HCT116 (cell line): Measurements from ENCODE around the gene GLRA2. TPM values are rescaled to one million over a fixed set of nuclear protein-coding genes. Genes with fewer than 3 reads are reported as not detected.
"Not testable (repeated sequence)": the region's sequence is repeated elsewhere in the genome, so short reads cannot be mapped to it uniquely, and the experiment has no call there.

ENCODE experiments used
- ATAC-seq: fragments of 200-7000 bp; cut with Tn5 transposase; 2 replicates; pipeline ENCODE4 v1.9.1; 2020; ENCODE audit warnings: mild to moderate bottlenecking, moderate library complexity
- BruUV-seq: library from RNA; stranded (reverse); fragments of 400-500 nt; replicated peaks from 2 replicates; lab custom pipeline; 2021; lab: Mats Ljungman, UMichigan
- CTCF ChIA-PET: fragments of 300-600 bp; sonication (Branson Sonifier 250); formaldehyde crosslinking; loops from one replicate; lab custom pipeline; 2021; ENCODE audit warnings: antibody characterized with exemption; lab: Charles Lee
- POLR2A ChIA-PET: fragments of 300-600, 350-600 bp; sonication (Branson Sonifier 250); formaldehyde crosslinking; loops from one replicate; lab custom pipeline; 2021; ENCODE audit warnings: antibody characterized with exemption; lab: Charles Lee
- RAD21 ChIA-PET, 2 experiments: fragments of 300-600 bp; sonication (Branson Sonifier 250); formaldehyde crosslinking; loops; one replicate each; lab custom pipeline; 2023; ENCODE audit warnings: low total read pairs in 2 of 2; ENCODE audit not compliant: uncharacterized antibody in 2 of 2, unreplicated experiment in 2 of 2, low non-redundant PET in 1 of 2; lab: Charles Lee
- DNase-seq: peaks from one replicate; pipeline ENCODE4 v3.0.0-alpha.2; 2010; ENCODE audit warnings: low read depth, low spot score
- H2AFZ ChIP-seq: fragments of 200-600 bp; shearing (Covaris generic), sonication (generic); 2 replicates; pipeline ENCODE4 v1.6.1; 2017; ENCODE audit warnings: low read depth, mixed run types, mixed read lengths, antibody characterized with exemption, low read length; ENCODE audit not compliant: poor library complexity, severe bottlenecking
- H3K27ac ChIP-seq: 2 replicates; pipeline ENCODE4 v1.5.1; 2012; ENCODE audit warnings: low read depth, low read length
- H3K27me3 ChIP-seq: fragments of 200-600 bp; sonication (generic); 2 replicates; pipeline ENCODE4 v1.6.1; 2016; ENCODE audit warnings: mixed run types, low read length, mixed read lengths; ENCODE audit not compliant: insufficient read depth
- H3K36me3 ChIP-seq, 2 experiments: fragments of 200-500 bp in 1 of 2; fragments of 200-600 bp in 1 of 2; sonication (Bioruptor generic) in 1 of 2; sonication (generic) in 1 of 2; 2 replicates each; pipeline versions ENCODE4 v1.5.1 to v1.6.1; 2014 to 2016; ENCODE audit warnings: low read length in 2 of 2, inconsistent platforms in 1 of 2, mixed read lengths in 1 of 2, mixed run types in 1 of 2; ENCODE audit not compliant: insufficient read depth in 2 of 2, control insufficient read depth in 1 of 2
- H3K4me1 ChIP-seq, 2 experiments: fragments of 200-600 bp in 1 of 2; sonication (generic) in 1 of 2; 2 replicates each; pipeline versions ENCODE4 v1.5.1 to v1.6.1; 2012 to 2017; ENCODE audit warnings: low read length in 2 of 2, inconsistent platforms in 1 of 2, mild to moderate bottlenecking in 1 of 2, mixed read lengths in 1 of 2, mixed run types in 1 of 2, moderate library complexity in 1 of 2; ENCODE audit not compliant: insufficient read depth in 2 of 2, control insufficient read depth in 1 of 2
- H3K4me2 ChIP-seq: fragments of 200-600 bp; sonication (generic); 2 replicates; pipeline ENCODE4 v1.6.1; 2017; ENCODE audit warnings: mixed run types, low read length, mixed read lengths
- H3K4me3 ChIP-seq, 2 experiments: fragments of 200-600 bp in 1 of 2; sonication (generic) in 1 of 2; replicated peaks in 1 of 2; 2 replicates each; pipeline ENCODE4 v1.5.1; 2011 to 2016; ENCODE audit warnings: low read length in 2 of 2, control low read depth in 1 of 2, low read depth in 1 of 2, mild to moderate bottlenecking in 1 of 2, mixed read lengths in 1 of 2, mixed run types in 1 of 2
- H3K79me2 ChIP-seq: fragments of 200-600 bp; sonication (generic); 2 replicates; pipeline ENCODE4 v1.6.1; 2017; ENCODE audit warnings: mild to moderate bottlenecking, mixed run types, low read length, moderate library complexity, mixed read lengths; ENCODE audit not compliant: insufficient read depth
- H3K9ac ChIP-seq: fragments of 200-600 bp; sonication (generic); 2 replicates; pipeline ENCODE4 v1.6.1; 2016; ENCODE audit warnings: low read length, mixed read lengths
- H3K9me2 ChIP-seq: fragments of 200-600 bp; sonication (generic), shearing (Covaris generic); 2 replicates; pipeline ENCODE4 v1.6.1; 2017; ENCODE audit warnings: mixed run types, mild to moderate bottlenecking, moderate library complexity; ENCODE audit not compliant: insufficient read depth
- H3K9me3 ChIP-seq, 2 experiments: fragments of 200-500 bp in 1 of 2; fragments of 200-600 bp in 1 of 2; sonication (Bioruptor generic) in 1 of 2; sonication (generic) in 1 of 2; 2 replicates each; pipeline ENCODE4 v1.6.1; 2014 to 2017; ENCODE audit warnings: low read length in 2 of 2, mixed read lengths in 2 of 2, inconsistent platforms in 1 of 2, low read depth in 1 of 2, mild to moderate bottlenecking in 1 of 2, mixed run types in 1 of 2, moderate library complexity in 1 of 2; ENCODE audit not compliant: control insufficient read depth in 1 of 2, insufficient read depth in 1 of 2
- H4K20me1 ChIP-seq: fragments of 200-600 bp; sonication (generic), shearing (Covaris generic); 2 replicates; pipeline ENCODE4 v1.6.1; 2017; ENCODE audit warnings: mixed run types, mild to moderate bottlenecking, moderate library complexity; ENCODE audit not compliant: insufficient read depth
- CBX3 ChIP-seq: IDR thresholded peaks from 2 replicates; pipeline ENCODE4 v1.6.1; 2012; ENCODE audit warnings: low read depth
- CEBPB ChIP-seq: IDR thresholded peaks from 2 replicates; pipeline ENCODE4 v1.6.1; 2012; ENCODE audit warnings: low read depth
- EGR1 ChIP-seq: IDR thresholded peaks from 2 replicates; pipeline ENCODE4 v1.6.1; 2012; ENCODE audit warnings: low read depth
- ELF1 ChIP-seq: IDR thresholded peaks from 2 replicates; pipeline ENCODE4 v1.6.1; 2012; ENCODE audit warnings: low read depth, borderline replicate concordance
- EZH2 ChIP-seq: fragments of 200-600 bp; sonication (generic); IDR thresholded peaks from 2 replicates; pipeline ENCODE4 v1.6.1; 2017; ENCODE audit warnings: antibody characterized with exemption, mixed run types
- EZH2phosphoT487 ChIP-seq: fragments of 200-600 bp; IDR thresholded peaks from 2 replicates; pipeline ENCODE4 v1.6.1; 2018; ENCODE audit warnings: antibody characterized with exemption, borderline replicate concordance
- FOSL1 ChIP-seq: IDR thresholded peaks from 2 replicates; pipeline ENCODE4 v1.6.1; 2012; ENCODE audit warnings: low read depth
- POLR2A ChIP-seq: IDR thresholded peaks from 2 replicates; pipeline ENCODE4 v1.7.0; 2011; ENCODE audit warnings: borderline replicate concordance; ENCODE audit not compliant: insufficient read depth, insufficient read length; ENCODE audit errors: extremely low read depth
- RAD21 ChIP-seq: IDR thresholded peaks from 2 replicates; pipeline ENCODE4 v1.6.1; 2012; ENCODE audit warnings: low read depth, mild to moderate bottlenecking
- SP1 ChIP-seq: IDR thresholded peaks from 2 replicates; pipeline ENCODE4 v1.6.1; 2012; ENCODE audit warnings: low read depth
- TCF7L2 ChIP-seq: IDR thresholded peaks from 2 replicates; pipeline ENCODE4 v1.7.0; 2011; ENCODE audit warnings: borderline replicate concordance, inconsistent platforms; ENCODE audit not compliant: insufficient read depth, insufficient read length; ENCODE audit errors: extremely low read depth
- ZFX ChIP-seq: fragments of 450-650 bp; IDR thresholded peaks from 2 replicates; pipeline ENCODE4 v1.6.1; 2017
- ZNF274 ChIP-seq: fragments of 200-500 bp; sonication (Bioruptor generic); IDR thresholded peaks from 2 replicates; pipeline ENCODE4 v1.6.1; 2014; ENCODE audit warnings: mild to moderate bottlenecking, low read depth, low read length, inconsistent platforms
- intact Hi-C: fragments of 100-400 bp; cut with micrococcal nuclease; formaldehyde crosslinking; loops from 2 replicates; pipeline ENCODE4 v1.10.0; 2022
- total RNA-seq: library from RNA; stranded (reverse); gene quantifications from one replicate; pipeline ENCODE4 v1.2.1, GENCODE V29; 2021; ENCODE audit not compliant: unreplicated experiment
- TF ChIP-seq, protein P1 (sequence below): IDR thresholded peaks from 2 replicates; pipeline ENCODE4 v1.6.1; 2012
- TF ChIP-seq, protein P2 (sequence below): IDR thresholded peaks from 2 replicates; pipeline ENCODE4 v1.6.1; 2012; ENCODE audit warnings: low read depth
- TF ChIP-seq, protein P3 (sequence below): IDR thresholded peaks from 2 replicates; pipeline ENCODE4 v1.6.1; 2011; ENCODE audit warnings: mild to moderate bottlenecking, low read length, moderate library complexity; ENCODE audit not compliant: insufficient replicate concordance; ENCODE audit errors: extremely low read depth
- TF ChIP-seq, protein P4 (sequence below): IDR thresholded peaks from 2 replicates; pipeline ENCODE4 v1.6.1; 2012

GLRA2 gene
- total RNA-seq, 1 experiment from 2014 or later: not detected

DNA sequence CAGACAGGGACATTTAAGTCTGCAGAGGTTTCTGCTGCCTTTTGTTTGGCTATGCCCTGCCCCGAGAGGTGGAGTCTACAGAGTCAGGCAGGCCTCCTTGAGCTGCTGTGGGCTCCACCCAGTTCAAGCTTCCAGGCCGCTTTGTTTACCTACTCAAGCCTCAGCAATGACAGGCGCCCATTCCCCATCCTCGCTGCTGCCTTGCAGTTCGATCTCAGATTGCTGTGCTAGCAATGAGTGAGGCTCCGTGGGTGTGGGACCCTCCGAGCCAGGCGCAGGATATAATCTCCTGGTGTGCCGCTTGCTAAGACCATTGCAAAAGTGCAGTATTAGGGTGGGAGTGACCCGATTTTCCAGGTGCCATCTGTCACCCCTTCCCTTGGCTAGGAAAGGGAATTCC, 159.0 kb downstream of the GLRA2 start:
- DNase-seq, intact Hi-C loops, H3K27ac ChIP-seq, H2AFZ ChIP-seq, ATAC-seq, H3K36me3 ChIP-seq, H3K79me2 ChIP-seq, RAD21 ChIA-PET, POLR2A ChIA-PET, CTCF ChIA-PET, H3K4me3 ChIP-seq, H3K27me3 ChIP-seq, BruUV-seq, H3K9me3 ChIP-seq, H3K4me1 ChIP-seq, H3K9me2 ChIP-seq, H3K9ac ChIP-seq, H4K20me1 ChIP-seq, H3K4me2 ChIP-seq: not testable (repeated sequence)

DNA sequence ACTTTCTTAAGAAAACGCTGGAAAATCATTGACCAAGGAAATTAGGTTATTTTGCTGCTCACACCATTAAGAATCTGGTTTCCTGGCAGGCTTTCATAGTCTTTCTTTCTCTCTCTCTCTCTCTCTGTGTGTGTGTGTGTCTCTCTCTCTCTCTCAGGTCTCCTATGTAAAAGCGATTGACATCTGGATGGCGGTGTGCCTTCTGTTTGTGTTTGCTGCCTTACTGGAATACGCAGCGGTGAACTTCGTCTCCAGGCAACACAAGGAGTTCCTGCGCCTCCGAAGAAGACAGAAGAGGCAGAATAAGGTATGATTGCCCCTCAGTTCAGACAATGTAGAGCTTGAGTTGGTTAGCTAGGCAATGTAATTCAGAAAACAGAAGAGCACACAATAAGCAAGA, 161.2 kb downstream of the GLRA2 start:
- Histone ChIP-seq H3K9me2 (no peaks in the 10 kb centered on the region), H3K4me2 (no peak overlapping the region), H2AFZ (no peak overlapping the region), H3K36me3 (no peaks in the 10 kb centered on the region), H3K9me3 (no peaks in the 10 kb centered on the region), H3K79me2 (no peaks in the 10 kb centered on the region), H3K4me3 (no peak overlapping the region), H3K9ac (no peak overlapping the region), H4K20me1 (no peaks in the 10 kb centered on the region), H3K27ac (no peak overlapping the region), H3K4me1 (no peaks in the 10 kb centered on the region), H3K27me3 (no peaks in the 10 kb centered on the region)
- no peak for DNase-seq
- RAD21 ChIA-PET: no interaction called here
- intact Hi-C loops: no loop called here
- CTCF ChIA-PET: no interaction called here
- POLR2A ChIA-PET: no interaction called here
- no TSS peak for BruUV-seq
- no peak for ATAC-seq
- TF ChIP-seq, protein P1, sequence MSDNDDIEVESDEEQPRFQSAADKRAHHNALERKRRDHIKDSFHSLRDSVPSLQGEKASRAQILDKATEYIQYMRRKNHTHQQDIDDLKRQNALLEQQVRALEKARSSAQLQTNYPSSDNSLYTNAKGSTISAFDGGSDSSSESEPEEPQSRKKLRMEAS: no peak
- TF ChIP-seq, protein P2, sequence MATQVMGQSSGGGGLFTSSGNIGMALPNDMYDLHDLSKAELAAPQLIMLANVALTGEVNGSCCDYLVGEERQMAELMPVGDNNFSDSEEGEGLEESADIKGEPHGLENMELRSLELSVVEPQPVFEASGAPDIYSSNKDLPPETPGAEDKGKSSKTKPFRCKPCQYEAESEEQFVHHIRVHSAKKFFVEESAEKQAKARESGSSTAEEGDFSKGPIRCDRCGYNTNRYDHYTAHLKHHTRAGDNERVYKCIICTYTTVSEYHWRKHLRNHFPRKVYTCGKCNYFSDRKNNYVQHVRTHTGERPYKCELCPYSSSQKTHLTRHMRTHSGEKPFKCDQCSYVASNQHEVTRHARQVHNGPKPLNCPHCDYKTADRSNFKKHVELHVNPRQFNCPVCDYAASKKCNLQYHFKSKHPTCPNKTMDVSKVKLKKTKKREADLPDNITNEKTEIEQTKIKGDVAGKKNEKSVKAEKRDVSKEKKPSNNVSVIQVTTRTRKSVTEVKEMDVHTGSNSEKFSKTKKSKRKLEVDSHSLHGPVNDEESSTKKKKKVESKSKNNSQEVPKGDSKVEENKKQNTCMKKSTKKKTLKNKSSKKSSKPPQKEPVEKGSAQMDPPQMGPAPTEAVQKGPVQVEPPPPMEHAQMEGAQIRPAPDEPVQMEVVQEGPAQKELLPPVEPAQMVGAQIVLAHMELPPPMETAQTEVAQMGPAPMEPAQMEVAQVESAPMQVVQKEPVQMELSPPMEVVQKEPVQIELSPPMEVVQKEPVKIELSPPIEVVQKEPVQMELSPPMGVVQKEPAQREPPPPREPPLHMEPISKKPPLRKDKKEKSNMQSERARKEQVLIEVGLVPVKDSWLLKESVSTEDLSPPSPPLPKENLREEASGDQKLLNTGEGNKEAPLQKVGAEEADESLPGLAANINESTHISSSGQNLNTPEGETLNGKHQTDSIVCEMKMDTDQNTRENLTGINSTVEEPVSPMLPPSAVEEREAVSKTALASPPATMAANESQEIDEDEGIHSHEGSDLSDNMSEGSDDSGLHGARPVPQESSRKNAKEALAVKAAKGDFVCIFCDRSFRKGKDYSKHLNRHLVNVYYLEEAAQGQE: no peak
- TF ChIP-seq ELF1: no peak
- TF ChIP-seq EGR1: no peak
- TF ChIP-seq CBX3: no peak
- no peak for TF ChIP-seq POLR2A
- TF ChIP-seq, protein P3, sequence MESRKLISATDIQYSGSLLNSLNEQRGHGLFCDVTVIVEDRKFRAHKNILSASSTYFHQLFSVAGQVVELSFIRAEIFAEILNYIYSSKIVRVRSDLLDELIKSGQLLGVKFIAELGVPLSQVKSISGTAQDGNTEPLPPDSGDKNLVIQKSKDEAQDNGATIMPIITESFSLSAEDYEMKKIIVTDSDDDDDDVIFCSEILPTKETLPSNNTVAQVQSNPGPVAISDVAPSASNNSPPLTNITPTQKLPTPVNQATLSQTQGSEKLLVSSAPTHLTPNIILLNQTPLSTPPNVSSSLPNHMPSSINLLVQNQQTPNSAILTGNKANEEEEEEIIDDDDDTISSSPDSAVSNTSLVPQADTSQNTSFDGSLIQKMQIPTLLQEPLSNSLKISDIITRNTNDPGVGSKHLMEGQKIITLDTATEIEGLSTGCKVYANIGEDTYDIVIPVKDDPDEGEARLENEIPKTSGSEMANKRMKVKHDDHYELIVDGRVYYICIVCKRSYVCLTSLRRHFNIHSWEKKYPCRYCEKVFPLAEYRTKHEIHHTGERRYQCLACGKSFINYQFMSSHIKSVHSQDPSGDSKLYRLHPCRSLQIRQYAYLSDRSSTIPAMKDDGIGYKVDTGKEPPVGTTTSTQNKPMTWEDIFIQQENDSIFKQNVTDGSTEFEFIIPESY: no peak
- no peak for TF ChIP-seq ZNF274
- TF ChIP-seq EZH2phosphoT487: no peak
- no peak for TF ChIP-seq SP1
- TF ChIP-seq EZH2: no peak
- TF ChIP-seq FOSL1: no peak
- TF ChIP-seq, protein P4, sequence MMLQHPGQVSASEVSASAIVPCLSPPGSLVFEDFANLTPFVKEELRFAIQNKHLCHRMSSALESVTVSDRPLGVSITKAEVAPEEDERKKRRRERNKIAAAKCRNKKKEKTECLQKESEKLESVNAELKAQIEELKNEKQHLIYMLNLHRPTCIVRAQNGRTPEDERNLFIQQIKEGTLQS: no peak
- TF ChIP-seq RAD21: no peak
- no peak for TF ChIP-seq CEBPB
- TF ChIP-seq TCF7L2: no peak
- no peak for TF ChIP-seq ZFX
